HG03520 (cell line): ENCODE results near the gene PCDHA1.
"Not testable (repeated sequence)": the region's sequence is repeated elsewhere in the genome, so short reads cannot be mapped to it uniquely, and the experiment has no call there.

ENCODE experiments used
- ATAC-seq: cut with Tn5 transposase; IDR thresholded peaks from one replicate; pipeline ENCODE4 v1.9.1; 2021; ENCODE audit warnings: mild to moderate bottlenecking, moderate library complexity; ENCODE audit not compliant: unreplicated experiment

Gene PCDHA1

GRCh38 chr5:140785905-140786686, at the start of gene PCDHA1:
Gene PCDHA1, plus strand, starts transcription at chr5:140786140.
- ATAC-seq, result no peak

- ATAC-seq, result no peak
These were observed 48.5 kb upstream of the PCDHA1 start for GRCh38 chr5:140737486-140737885.

- ATAC-seq, result no peak
These were observed 44.0 kb upstream of the PCDHA1 start for GRCh38 chr5:140741967-140742366.

GRCh38 chr5:140753561-140753960, 32.4 kb upstream of the PCDHA1 start:
- no peak for ATAC-seq

GRCh38 chr5:140764177-140764973, 21.6 kb upstream of the PCDHA1 start:
- no peak for ATAC-seq

- no peak for ATAC-seq
These were observed 18.5 kb upstream of the PCDHA1 start for GRCh38 chr5:140767444-140767843.

GRCh38 chr5:140780512-140780911, 5.4 kb upstream of the PCDHA1 start:
- no peak for ATAC-seq

- ATAC-seq, result not testable (repeated sequence)
These were observed 1.5 kb downstream of the PCDHA1 start for GRCh38 chr5:140787422-140787821.

- ATAC-seq, result not testable (repeated sequence)
These were observed 2.0 kb downstream of the PCDHA1 start for GRCh38 chr5:140787849-140788504.

- no peak for ATAC-seq
These were observed 5.1 kb downstream of the PCDHA1 start for GRCh38 chr5:140791089-140791488.

GRCh38 chr5:140794595-140795258, 8.8 kb downstream of the PCDHA1 start, which contains the start of gene PCDHA2:
Gene PCDHA2, plus strand, starts transcription at chr5:140794852.
- no peak for ATAC-seq

- no peak for ATAC-seq
These were observed 9.3 kb downstream of the PCDHA1 start for GRCh38 chr5:140795259-140795641.

- ATAC-seq, result not testable (repeated sequence)
These were observed 10.3 kb downstream of the PCDHA1 start for GRCh38 chr5:140796072-140796717.

- ATAC-seq, result no peak
These were observed 10.8 kb downstream of the PCDHA1 start for GRCh38 chr5:140796718-140797095.

GRCh38 chr5:140800816-140801493, 15.0 kb downstream of the PCDHA1 start, which contains the start of gene PCDHA3:
Gene PCDHA3, plus strand, starts transcription at chr5:140801057.
- ATAC-seq, result no peak

GRCh38 chr5:140801494-140801841, 15.5 kb downstream of the PCDHA1 start:
- ATAC-seq, result no peak

GRCh38 chr5:140802381-140802780, 16.4 kb downstream of the PCDHA1 start:
- not testable (repeated sequence) for ATAC-seq

GRCh38 chr5:140802781-140803271, 16.9 kb downstream of the PCDHA1 start:
- no peak for ATAC-seq

GRCh38 chr5:140806834-140807775, 21.2 kb downstream of the PCDHA1 start, which contains the start of gene PCDHA4:
Gene PCDHA4, plus strand, starts transcription at chr5:140807068.
- ATAC-seq, result no peak
